ENCODE measurements around the gene RMND5A. TPM values are rescaled to one million over a fixed set of nuclear protein-coding genes. Genes with fewer than 3 reads are reported as not detected.

The RMND5A gene
- total RNA-seq, 2 donors from 2014 or later: 45.4 to 49.3 TPM

DNA sequence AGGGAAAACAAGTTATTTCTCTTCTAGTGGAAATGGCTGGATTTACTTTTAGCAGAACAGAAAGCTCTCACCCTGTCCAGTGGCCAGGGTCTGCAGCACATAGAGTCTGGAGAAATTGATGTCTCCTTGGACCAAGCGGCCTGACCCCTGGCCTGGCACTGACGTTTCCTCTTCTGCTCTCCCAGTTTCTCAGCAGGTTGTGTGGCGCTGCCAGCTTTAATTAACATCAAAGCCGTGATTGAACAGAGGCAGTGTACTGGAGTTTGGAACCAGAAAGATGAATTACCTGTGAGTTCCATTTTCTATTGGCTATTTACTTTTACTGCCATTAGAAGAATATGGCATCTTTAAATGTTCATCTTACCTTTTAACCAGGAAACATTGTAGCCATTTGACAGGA lies 49.7 kb downstream of the RMND5A start:
- H3K9ac ChIP-seq (ENCODE audit: extremely low read depth, low read length, poor library complexity, severe bottlenecking): no peak overlapping the region
- H3K4me3 ChIP-seq (ENCODE audit: low read length): no peak overlapping the region
- peaks cover 64% of the 10 kb centered on the region for H3K36me3 Mint-ChIP-seq (ENCODE audit: low read depth)
- H3K4me1 ChIP-seq (ENCODE audit: control insufficient read depth, insufficient read depth, low read length): peaks cover 6% of the 10 kb centered on the region
- no peaks in the 10 kb centered on the region for H3K9me3 ChIP-seq (ENCODE audit: control insufficient read depth, low read length)
- peaks cover 17% of the 10 kb centered on the region for H3K4me1 Mint-ChIP-seq
- no peak for DNase-seq
- 67 to 92% methylated on average over 2 to 4 of the region's 4 CpGs for WGBS, 2 experiments (ENCODE audit: insufficient coverage in 1 of 2, insufficient read length in 1 of 2)
- H3K4me3 Mint-ChIP-seq: no peak overlapping the region
- H3K27ac ChIP-seq (ENCODE audit: low read depth, low read length): no peak overlapping the region
- H3K27me3 ChIP-seq (ENCODE audit: control insufficient read depth, insufficient read depth, low read length, poor library complexity, severe bottlenecking): no peaks in the 10 kb centered on the region
- no peaks in the 10 kb centered on the region for H3K27me3 Mint-ChIP-seq (ENCODE audit: insufficient read depth)
- H3K36me3 ChIP-seq (ENCODE audit: control insufficient read depth, insufficient read depth, low read length): peaks cover 71% of the 10 kb centered on the region
- no peak for TF ChIP-seq CTCF (conservative IDR thresholded peaks at IDR 0.05)
- no peaks in the 10 kb centered on the region for H3K9me3 Mint-ChIP-seq
- H3K27ac Mint-ChIP-seq: no peak overlapping the region

DNA sequence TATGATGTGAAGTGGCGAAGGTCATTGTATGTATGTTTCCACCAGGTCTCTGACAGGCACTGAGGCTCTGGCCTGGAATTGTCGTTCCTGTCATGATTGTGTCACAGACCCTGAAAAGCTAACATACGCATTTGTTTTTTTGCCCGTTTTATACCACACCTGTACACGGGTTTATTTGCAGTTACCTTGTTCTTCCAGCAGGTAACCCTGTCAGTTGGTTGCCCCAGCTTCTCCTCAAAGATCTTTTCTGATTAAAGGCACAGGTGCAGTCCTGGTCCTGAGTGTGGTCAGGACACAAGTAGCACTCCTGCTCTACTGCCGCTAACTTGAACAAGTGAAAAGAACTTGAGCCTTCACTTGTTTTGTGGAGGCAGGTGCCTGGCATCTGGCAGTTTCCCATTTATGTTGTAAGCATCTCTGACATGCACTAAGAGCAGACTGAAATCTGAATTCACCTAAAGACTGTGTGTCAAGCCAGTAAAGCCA lies 50.8 kb downstream of the RMND5A start:
- Histone ChIP-seq H3K27me3 (ENCODE audit: control insufficient read depth, insufficient read depth, low read length, poor library complexity, severe bottlenecking) (no peaks in the 10 kb centered on the region), H3K27ac (ENCODE audit: low read depth, low read length) (no peak overlapping the region), H3K9ac (ENCODE audit: extremely low read depth, low read length, poor library complexity, severe bottlenecking) (no peak overlapping the region), H3K4me1 (ENCODE audit: control insufficient read depth, insufficient read depth, low read length) (peaks cover 6% of the 10 kb centered on the region), H3K4me3 (ENCODE audit: low read length) (no peak overlapping the region), H3K9me3 (ENCODE audit: control insufficient read depth, low read length) (no peaks in the 10 kb centered on the region), H3K36me3 (ENCODE audit: control insufficient read depth, insufficient read depth, low read length) (peaks cover 71% of the 10 kb centered on the region)
- DNase-seq: no peak
- 92 to 96% methylated on average over 6 of the region's 6 CpGs for WGBS, 2 experiments (ENCODE audit: insufficient coverage in 1 of 2, insufficient read length in 1 of 2)
- H3K36me3 Mint-ChIP-seq (ENCODE audit: low read depth): peaks cover 62% of the 10 kb centered on the region
- H3K9me3 Mint-ChIP-seq: no peaks in the 10 kb centered on the region
- no peak overlapping the region for H3K4me3 Mint-ChIP-seq
- TF ChIP-seq CTCF (conservative IDR thresholded peaks at IDR 0.05): peak; percentile 25
- H3K27ac Mint-ChIP-seq: no peak overlapping the region
- H3K27me3 Mint-ChIP-seq (ENCODE audit: insufficient read depth): no peaks in the 10 kb centered on the region
- peaks cover 16% of the 10 kb centered on the region for H3K4me1 Mint-ChIP-seq

- 84 to 90% methylated on average over 5 of the region's 5 CpGs for WGBS, 2 experiments (ENCODE audit: insufficient coverage in 1 of 2, insufficient read length in 1 of 2)
- no peak overlapping the region for H3K9ac ChIP-seq (ENCODE audit: extremely low read depth, low read length, poor library complexity, severe bottlenecking)
- peaks cover 58% of the 10 kb centered on the region for H3K36me3 ChIP-seq (ENCODE audit: control insufficient read depth, insufficient read depth, low read length)
- H3K27me3 Mint-ChIP-seq (ENCODE audit: insufficient read depth): no peaks in the 10 kb centered on the region
- no peak overlapping the region for H3K4me3 Mint-ChIP-seq
- H3K4me1 ChIP-seq (ENCODE audit: control insufficient read depth, insufficient read depth, low read length): peaks cover 6% of the 10 kb centered on the region
- H3K9me3 Mint-ChIP-seq: no peaks in the 10 kb centered on the region
- peaks cover 53% of the 10 kb centered on the region for H3K36me3 Mint-ChIP-seq (ENCODE audit: low read depth)
- no peaks in the 10 kb centered on the region for H3K9me3 ChIP-seq (ENCODE audit: control insufficient read depth, low read length)
- H3K27ac ChIP-seq (ENCODE audit: low read depth, low read length): no peak overlapping the region
- no peak for TF ChIP-seq CTCF (conservative IDR thresholded peaks at IDR 0.05)
- DNase-seq: no peak
- peaks cover 16% of the 10 kb centered on the region for H3K4me1 Mint-ChIP-seq
- no peak overlapping the region for H3K4me3 ChIP-seq (ENCODE audit: low read length)
- H3K27ac Mint-ChIP-seq: no peak overlapping the region
- no peaks in the 10 kb centered on the region for H3K27me3 ChIP-seq (ENCODE audit: control insufficient read depth, insufficient read depth, low read length, poor library complexity, severe bottlenecking)
Observed at GRCh38 chr2:86772611-86773010, 52.5 kb downstream of the RMND5A start.
